ENCODE measurements around the gene KRTAP5-2. TPM values are rescaled to one million over a fixed set of nuclear protein-coding genes. Genes with fewer than 3 reads are reported as not detected.
"Not testable (repeated sequence)": the region's sequence is repeated elsewhere in the genome, so short reads cannot be mapped to it uniquely, and the experiment has no call there.

KRTAP5-2 gene
- total RNA-seq, 1 donor from 2014 or later, result not detected

- H3K9me3 ChIP-seq, result no peaks in the 10 kb centered on the region
- no peaks in the 10 kb centered on the region for H3K36me3 ChIP-seq
- no peaks in the 10 kb centered on the region for H3K4me1 ChIP-seq
- intact Hi-C loops (cut with DNase I), result no loop called here
- no peak overlapping the region for H3K4me3 ChIP-seq
- no peaks in the 10 kb centered on the region for H3K27me3 ChIP-seq
- no peak for TF ChIP-seq CTCF (IDR thresholded peaks at IDR 0.05)
- H3K27ac ChIP-seq, result no peak overlapping the region
- no peak for DNase-seq (ENCODE audit: low spot score in 2 of 2)
Measured at GRCh38 chr11:1624621-1625020, 26.5 kb upstream of the KRTAP5-2 start.

- Histone ChIP-seq H3K9me3 (no peaks in the 10 kb centered on the region), H3K4me1 (no peaks in the 10 kb centered on the region), H3K27ac (no peak overlapping the region), H3K27me3 (no peaks in the 10 kb centered on the region), H3K4me3 (no peak overlapping the region), H3K36me3 (no peaks in the 10 kb centered on the region)
- intact Hi-C loops (cut with DNase I), result no loop called here
- TF ChIP-seq CTCF (IDR thresholded peaks at IDR 0.05), result no peak
- DNase-seq (ENCODE audit: low spot score in 2 of 2), result no peak
Measured at GRCh38 chr11:1623716-1624115, 25.6 kb upstream of the KRTAP5-2 start.

GRCh38 chr11:1622086-1622485, 24.0 kb upstream of the KRTAP5-2 start, which contains the start of gene KRTAP5-4:
KRTAP5-4 (minus strand) TSS chr11:1622138; CDS start chr11:1622093, 45 bp downstream.
- H3K27me3 ChIP-seq, result no peaks in the 10 kb centered on the region
- no peak for TF ChIP-seq CTCF (IDR thresholded peaks at IDR 0.05)
- intact Hi-C loops (cut with DNase I), result no loop called here

GRCh38 chr11:1619449-1619848, 21.4 kb upstream of the KRTAP5-2 start:
- Histone ChIP-seq H3K4me3 (no peak overlapping the region), H3K36me3 (no peaks in the 10 kb centered on the region), H3K27me3 (no peaks in the 10 kb centered on the region), H3K9me3 (no peaks in the 10 kb centered on the region), H3K27ac (no peak overlapping the region), H3K4me1 (no peaks in the 10 kb centered on the region)
- no peak for TF ChIP-seq CTCF (IDR thresholded peaks at IDR 0.05)
- intact Hi-C loops (cut with DNase I), result no loop called here
- no peak for DNase-seq (ENCODE audit: low spot score in 2 of 2)

More at GRCh38 chr11:1622086-1622485, 24.0 kb upstream of the KRTAP5-2 start, which contains the start of gene KRTAP5-4:
- Histone ChIP-seq H3K36me3 (no peaks in the 10 kb centered on the region), H3K4me3 (no peak within 1 kb of the TSS), H3K9me3 (no peaks in the 10 kb centered on the region), H3K27ac (no peak within 1 kb of the TSS), H3K4me1 (no peaks in the 10 kb centered on the region)
- DNase-seq (ENCODE audit: low spot score in 2 of 2), result no peak

- Histone ChIP-seq H3K27me3 (no peaks in the 10 kb centered on the region), H3K4me1 (no peaks in the 10 kb centered on the region), H3K27ac (no peak overlapping the region), H3K36me3 (no peaks in the 10 kb centered on the region), H3K4me3 (no peak overlapping the region), H3K9me3 (no peaks in the 10 kb centered on the region)
- TF ChIP-seq CTCF (IDR thresholded peaks at IDR 0.05), result no peak
- DNase-seq (ENCODE audit: low spot score in 2 of 2), result no peak
- intact Hi-C loops (cut with DNase I), result no loop called here
Measured at GRCh38 chr11:1618231-1618630, 20.1 kb upstream of the KRTAP5-2 start.

GRCh38 chr11:1608363-1608762, 10.3 kb upstream of the KRTAP5-2 start, which contains the start of gene KRTAP5-3:
KRTAP5-3 (minus strand) TSS chr11:1608463; CDS start chr11:1608385, 78 bp downstream.
- Histone ChIP-seq H3K36me3 (no peaks in the 10 kb centered on the region), H3K4me1 (no peaks in the 10 kb centered on the region), H3K4me3 (no peak within 1 kb of the TSS), H3K27ac (no peak within 1 kb of the TSS), H3K9me3 (no peaks in the 10 kb centered on the region), H3K27me3 (no peaks in the 10 kb centered on the region)
- intact Hi-C loops (cut with DNase I), result no loop called here
- no peak for DNase-seq (ENCODE audit: low spot score in 2 of 2)
- TF ChIP-seq CTCF (IDR thresholded peaks at IDR 0.05), result no peak

GRCh38 chr11:1607901-1608300, 9.8 kb upstream of the KRTAP5-2 start:
- H3K4me3 ChIP-seq; H3K27ac ChIP-seq; intact Hi-C loops (cut with DNase I); H3K4me1 ChIP-seq; H3K9me3 ChIP-seq; H3K36me3 ChIP-seq; H3K27me3 ChIP-seq; DNase-seq (ENCODE audit: low spot score in 2 of 2): not testable (repeated sequence)

- intact Hi-C loops (cut with DNase I); H3K27me3 ChIP-seq; DNase-seq (ENCODE audit: low spot score in 2 of 2); H3K27ac ChIP-seq; H3K4me1 ChIP-seq; H3K4me3 ChIP-seq; H3K9me3 ChIP-seq; H3K36me3 ChIP-seq: not testable (repeated sequence)
Measured at GRCh38 chr11:1607156-1607845, 9.2 kb upstream of the KRTAP5-2 start.

All from ascending aorta (tissue), 2 donors.